Progenitor cell of endocrine pancreas (in vitro differentiated cells): Measurements from ENCODE around the gene SPDYA. TPM values are rescaled to one million over a fixed set of nuclear protein-coding genes. Genes with fewer than 3 reads are reported as not detected.

Experiments used
- DNase-seq: peaks from one replicate; pipeline ENCODE4 v3.0.0; 2021; ENCODE audit warnings: low spot score; ENCODE audit not compliant: unreplicated experiment
- H3K27ac Mint-ChIP-seq: 2 replicates; pipeline ENCODE4 v1.8.0; 2021; ENCODE audit warnings: mild to moderate bottlenecking, moderate library complexity, mixed read lengths
- H3K27me3 Mint-ChIP-seq: 2 replicates; pipeline ENCODE4 v1.8.0; 2021; ENCODE audit warnings: mixed read lengths
- H3K36me3 Mint-ChIP-seq: 2 replicates; pipeline ENCODE4 v1.8.0; 2022; ENCODE audit warnings: mixed read lengths; ENCODE audit not compliant: insufficient read depth
- H3K4me1 Mint-ChIP-seq: 2 replicates; pipeline ENCODE4 v1.8.0; 2021; ENCODE audit warnings: low read depth, mixed read lengths
- H3K4me3 Mint-ChIP-seq: 2 replicates; pipeline ENCODE4 v1.8.0; 2021; ENCODE audit warnings: low read depth, mild to moderate bottlenecking, moderate library complexity, mixed read lengths
- H3K9me3 Mint-ChIP-seq: 2 replicates; pipeline ENCODE4 v1.8.0; 2021; ENCODE audit warnings: low read depth, mixed read lengths
- total RNA-seq: library from RNA; stranded (reverse); gene quantifications from 2 replicates; pipeline ENCODE4 v1.2.1, GENCODE V29; 2021
- TF ChIP-seq, protein P1 (sequence below): fragments of 200-600 bp; sonication (generic); IDR thresholded peaks from one replicate; pipeline ENCODE4 v1.5.0; 2021; ENCODE audit warnings: antibody characterized with exemption, mild to moderate bottlenecking; ENCODE audit not compliant: unreplicated experiment

Gene SPDYA
- total RNA-seq, 1 donor from 2014 or later, result 1.6 TPM

GRCh38 chr2:28802975-28803429, 7.6 kb upstream of the SPDYA start:
- no peaks in the 10 kb centered on the region for H3K27me3 Mint-ChIP-seq
- no peaks in the 10 kb centered on the region for H3K4me1 Mint-ChIP-seq
- DNase-seq, result no peak
- H3K36me3 Mint-ChIP-seq, result peaks cover 25% of the 10 kb centered on the region
- H3K9me3 Mint-ChIP-seq, result no peaks in the 10 kb centered on the region
- no peak overlapping the region for H3K4me3 Mint-ChIP-seq
- TF ChIP-seq, protein P1, sequence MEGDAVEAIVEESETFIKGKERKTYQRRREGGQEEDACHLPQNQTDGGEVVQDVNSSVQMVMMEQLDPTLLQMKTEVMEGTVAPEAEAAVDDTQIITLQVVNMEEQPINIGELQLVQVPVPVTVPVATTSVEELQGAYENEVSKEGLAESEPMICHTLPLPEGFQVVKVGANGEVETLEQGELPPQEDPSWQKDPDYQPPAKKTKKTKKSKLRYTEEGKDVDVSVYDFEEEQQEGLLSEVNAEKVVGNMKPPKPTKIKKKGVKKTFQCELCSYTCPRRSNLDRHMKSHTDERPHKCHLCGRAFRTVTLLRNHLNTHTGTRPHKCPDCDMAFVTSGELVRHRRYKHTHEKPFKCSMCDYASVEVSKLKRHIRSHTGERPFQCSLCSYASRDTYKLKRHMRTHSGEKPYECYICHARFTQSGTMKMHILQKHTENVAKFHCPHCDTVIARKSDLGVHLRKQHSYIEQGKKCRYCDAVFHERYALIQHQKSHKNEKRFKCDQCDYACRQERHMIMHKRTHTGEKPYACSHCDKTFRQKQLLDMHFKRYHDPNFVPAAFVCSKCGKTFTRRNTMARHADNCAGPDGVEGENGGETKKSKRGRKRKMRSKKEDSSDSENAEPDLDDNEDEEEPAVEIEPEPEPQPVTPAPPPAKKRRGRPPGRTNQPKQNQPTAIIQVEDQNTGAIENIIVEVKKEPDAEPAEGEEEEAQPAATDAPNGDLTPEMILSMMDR, result no peak
- H3K27ac Mint-ChIP-seq, result no peak overlapping the region

DNA sequence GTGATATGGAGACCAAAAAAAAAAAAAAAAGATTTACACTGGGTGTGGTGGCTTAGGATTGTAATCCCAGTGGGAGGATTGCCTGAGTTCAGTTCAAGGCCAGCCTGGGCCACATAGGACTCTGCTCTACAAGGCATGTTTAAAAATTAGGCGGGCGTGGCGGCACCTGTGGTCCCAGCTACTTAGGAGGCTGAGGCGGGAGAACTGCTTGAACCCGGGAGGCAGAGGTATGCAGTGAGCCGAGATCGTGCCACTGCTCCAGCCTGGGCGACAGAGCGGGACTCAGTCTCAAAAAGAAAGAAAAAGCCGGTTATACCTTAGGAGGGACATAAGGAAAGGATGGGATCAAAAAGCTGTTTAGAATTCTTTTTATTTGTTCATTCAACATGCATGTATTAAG, 707 bp upstream of the SPDYA start:
- H3K27ac Mint-ChIP-seq, result peak overlapping the region; percentile 56
- H3K27me3 Mint-ChIP-seq, result peaks cover 10% of the 10 kb centered on the region
- DNase-seq, result no peak
- H3K4me3 Mint-ChIP-seq, result peak overlapping the region; percentile 62
- no peaks in the 10 kb centered on the region for H3K9me3 Mint-ChIP-seq
- H3K36me3 Mint-ChIP-seq, result peaks cover 9% of the 10 kb centered on the region
- TF ChIP-seq, protein P1, result no peak
- no peaks in the 10 kb centered on the region for H3K4me1 Mint-ChIP-seq

DNA sequence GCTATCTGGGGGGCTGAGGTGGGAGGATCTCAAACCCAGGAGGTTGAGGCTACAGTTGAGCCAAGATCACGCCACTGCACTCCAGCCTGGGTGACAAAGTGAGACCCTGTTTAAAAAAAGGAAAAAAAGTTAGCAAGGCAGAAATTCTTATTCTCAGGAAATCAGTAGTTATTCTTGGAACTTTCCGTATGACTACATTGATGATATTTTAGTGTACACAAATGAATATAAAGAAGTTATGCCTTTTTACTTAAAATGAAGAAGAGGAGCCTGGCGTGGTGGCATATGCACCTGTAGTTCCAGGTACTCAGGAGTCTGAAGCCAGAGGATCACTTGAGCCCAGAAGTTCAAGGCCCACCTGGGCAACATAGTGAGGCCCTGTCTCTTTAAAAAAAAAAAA, 7.4 kb downstream of the SPDYA start:
- Mint-ChIP-seq H3K27ac (no peak overlapping the region), H3K36me3 (no peaks in the 10 kb centered on the region), H3K9me3 (no peaks in the 10 kb centered on the region), H3K4me1 (no peaks in the 10 kb centered on the region), H3K4me3 (no peak overlapping the region), H3K27me3 (no peaks in the 10 kb centered on the region)
- TF ChIP-seq, protein P1, result no peak
- DNase-seq, result no peak

- no peaks in the 10 kb centered on the region for H3K36me3 Mint-ChIP-seq
- TF ChIP-seq, protein P1, result peak; percentile 75
- H3K4me1 Mint-ChIP-seq, result no peaks in the 10 kb centered on the region
- peak overlapping the region; percentile 79 for H3K27ac Mint-ChIP-seq
- H3K9me3 Mint-ChIP-seq, result no peaks in the 10 kb centered on the region
- H3K4me3 Mint-ChIP-seq, result no peak overlapping the region
- no peaks in the 10 kb centered on the region for H3K27me3 Mint-ChIP-seq
- peak; percentile 49 for DNase-seq
Observed at GRCh38 chr2:28821295-28821958, 10.8 kb downstream of the SPDYA start.

- no peaks in the 10 kb centered on the region for H3K36me3 Mint-ChIP-seq
- no peak overlapping the region for H3K4me3 Mint-ChIP-seq
Observed at GRCh38 chr2:28822036-28822435, 11.4 kb downstream of the SPDYA start.

More at GRCh38 chr2:28822036-28822435, 11.4 kb downstream of the SPDYA start:
- no peaks in the 10 kb centered on the region for H3K4me1 Mint-ChIP-seq
- DNase-seq, result no peak
- H3K9me3 Mint-ChIP-seq, result no peaks in the 10 kb centered on the region
- no peaks in the 10 kb centered on the region for H3K27me3 Mint-ChIP-seq
- no peak overlapping the region for H3K27ac Mint-ChIP-seq
- TF ChIP-seq, protein P1, result no peak
